IgD-negative memory B cell (primary cell): ENCODE data around the gene TMCC1. TPM values are rescaled to one million over a fixed set of nuclear protein-coding genes. Genes with fewer than 3 reads are reported as not detected.
"Not testable (repeated sequence)": the region's sequence is repeated elsewhere in the genome, so short reads cannot be mapped to it uniquely, and the experiment has no call there.

ENCODE experiments used
- H3K27ac Mint-ChIP-seq, 3 donors: one replicate each; pipeline ENCODE4 v1.8.0; 2020 to 2022; ENCODE audit warnings: mild to moderate bottlenecking in 3 of 3, mixed read lengths in 3 of 3, moderate library complexity in 1 of 3
- H3K27me3 Mint-ChIP-seq: one replicate; pipeline ENCODE4 v1.8.0; 2021; ENCODE audit warnings: mixed read lengths
- H3K36me3 Mint-ChIP-seq: one replicate; pipeline ENCODE4 v1.8.0; 2020; ENCODE audit warnings: mild to moderate bottlenecking, mixed read lengths
- H3K4me1 Mint-ChIP-seq, 3 donors: one replicate each; pipeline ENCODE4 v1.8.0; 2020 to 2022; ENCODE audit warnings: mixed read lengths in 3 of 3, mild to moderate bottlenecking in 1 of 3
- H3K4me3 Mint-ChIP-seq, 4 donors: one replicate each; pipeline ENCODE4 v1.8.0; 2020 to 2022; ENCODE audit warnings: mild to moderate bottlenecking in 4 of 4, mixed read lengths in 4 of 4, moderate library complexity in 3 of 4
- H3K9me3 Mint-ChIP-seq, 3 donors: one replicate each; pipeline ENCODE4 v1.8.0; 2020 to 2021; ENCODE audit warnings: mixed read lengths in 3 of 3, mild to moderate bottlenecking in 1 of 3
- polyA plus RNA-seq: library from polyadenylated mRNA; unstranded; fragments of 300-500 nt; fragmentation: Illumina TruSeq; gene quantifications from one replicate; pipeline ENCODE4 v1.2.3, GENCODE V29; 2021

The TMCC1 gene
- polyA plus RNA-seq, 1 donor from 2014 or later, result 8.2 TPM

DNA sequence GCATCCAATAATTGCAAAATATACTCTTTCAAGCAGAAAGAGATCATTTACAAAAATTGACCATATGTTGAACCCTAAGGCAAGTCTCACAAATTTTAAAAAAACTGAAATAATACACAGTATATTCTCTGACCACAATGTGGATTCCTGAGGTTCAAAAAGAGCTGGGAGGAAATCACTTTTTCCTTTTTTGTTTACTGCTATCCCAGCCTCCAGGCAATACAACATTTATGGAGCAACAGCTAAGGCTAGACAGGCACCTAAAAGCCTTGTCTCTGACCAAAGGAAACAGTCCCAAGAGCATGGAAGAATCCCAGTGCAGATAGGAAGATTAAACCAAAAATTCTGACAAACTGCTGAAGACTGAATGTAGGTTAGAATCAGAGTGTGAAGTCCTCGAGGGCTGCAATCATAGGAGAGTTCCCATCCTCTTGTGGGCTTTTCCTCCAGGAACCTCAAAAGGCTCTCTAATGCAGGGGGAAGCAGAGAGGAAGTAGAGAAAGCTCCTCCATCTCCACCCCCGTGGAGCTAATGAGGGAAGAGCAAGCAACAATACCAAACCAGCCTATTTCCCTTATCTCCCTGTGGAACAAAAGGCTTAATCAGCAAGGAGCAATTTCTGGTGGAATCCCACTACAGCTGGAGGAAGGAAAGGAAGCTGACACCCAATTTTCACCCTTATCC lies 57.0 kb downstream of the TMCC1 start:
- H3K4me3 Mint-ChIP-seq, result no peak overlapping the region
- peaks cover 3% of the 10 kb centered on the region for H3K36me3 Mint-ChIP-seq

DNA sequence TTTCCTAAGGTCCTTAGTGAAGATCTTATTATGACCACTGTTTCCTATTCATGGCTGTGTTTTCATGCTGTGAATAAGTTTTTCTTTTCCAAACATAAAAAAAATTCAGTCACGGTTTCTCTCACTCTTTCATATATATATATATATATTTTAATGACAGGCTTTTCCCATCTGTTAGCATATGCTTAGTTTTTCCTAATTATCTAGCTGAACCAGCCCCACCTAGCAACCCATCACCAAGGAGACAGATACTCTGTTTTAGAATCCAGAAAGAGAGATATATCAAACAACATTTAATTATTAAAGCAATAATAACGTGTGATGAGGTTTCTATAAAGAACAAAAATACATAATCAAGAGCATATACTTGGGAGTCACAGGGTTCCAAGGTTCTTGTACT lies 58.3 kb downstream of the TMCC1 start:
- H3K27me3 Mint-ChIP-seq, result no peaks in the 10 kb centered on the region
- H3K4me1 Mint-ChIP-seq, result peaks cover 1 to 14% (median 4%) of the 10 kb centered on the region in 3 donors
- no peaks in the 10 kb centered on the region for H3K36me3 Mint-ChIP-seq
- no peaks in the 10 kb centered on the region for H3K9me3 Mint-ChIP-seq
- H3K27ac Mint-ChIP-seq, result peak overlapping the region in 1 of 3 donors; percentile 1
- no peak overlapping the region for H3K4me3 Mint-ChIP-seq

More for the DNA sequence above, 57.0 kb downstream of the TMCC1 start:
- no peaks in the 10 kb centered on the region for H3K27me3 Mint-ChIP-seq
- peak overlapping the region in 1 of 3 donors; percentile 41 for H3K27ac Mint-ChIP-seq
- peaks cover 1 to 14% (median 4%) of the 10 kb centered on the region in 3 donors for H3K4me1 Mint-ChIP-seq
- H3K9me3 Mint-ChIP-seq, result no peaks in the 10 kb centered on the region

DNA sequence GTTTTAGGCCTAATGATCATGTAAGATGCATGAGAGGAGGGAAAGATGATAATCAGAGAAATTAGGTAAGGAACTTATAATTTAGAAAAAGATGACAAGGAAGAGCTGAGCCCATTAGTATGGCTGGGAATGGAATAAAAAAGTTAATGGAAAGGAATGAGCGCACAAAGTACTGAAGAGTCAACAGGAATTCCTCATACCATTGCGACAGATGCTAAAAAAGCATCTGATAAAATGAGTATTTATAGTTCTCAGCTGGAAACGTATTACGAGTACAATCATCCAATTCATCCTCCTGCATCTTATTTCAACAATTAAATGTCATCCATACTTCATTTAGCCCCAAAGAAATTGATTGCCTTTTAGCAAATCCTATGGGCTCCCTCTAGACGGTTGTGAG lies 58.9 kb downstream of the TMCC1 start:
- no peaks in the 10 kb centered on the region for H3K36me3 Mint-ChIP-seq
- H3K27me3 Mint-ChIP-seq, result no peaks in the 10 kb centered on the region
- no peaks in the 10 kb centered on the region for H3K9me3 Mint-ChIP-seq
- peaks cover 1 to 14% (median 4%) of the 10 kb centered on the region in 3 donors for H3K4me1 Mint-ChIP-seq
- H3K27ac Mint-ChIP-seq, result peak overlapping the region in 1 of 3 donors; percentile 1
- H3K4me3 Mint-ChIP-seq, result no peak overlapping the region

GRCh38 chr3:129831942-129832341 lies 61.6 kb downstream of the TMCC1 start:
- H3K4me3 Mint-ChIP-seq, H3K9me3 Mint-ChIP-seq, H3K27ac Mint-ChIP-seq, H3K36me3 Mint-ChIP-seq, H3K27me3 Mint-ChIP-seq: not testable (repeated sequence)
- H3K4me1 Mint-ChIP-seq, result peaks cover 9 to 29% (median 21%) of the 10 kb centered on the region in 3 donors

DNA sequence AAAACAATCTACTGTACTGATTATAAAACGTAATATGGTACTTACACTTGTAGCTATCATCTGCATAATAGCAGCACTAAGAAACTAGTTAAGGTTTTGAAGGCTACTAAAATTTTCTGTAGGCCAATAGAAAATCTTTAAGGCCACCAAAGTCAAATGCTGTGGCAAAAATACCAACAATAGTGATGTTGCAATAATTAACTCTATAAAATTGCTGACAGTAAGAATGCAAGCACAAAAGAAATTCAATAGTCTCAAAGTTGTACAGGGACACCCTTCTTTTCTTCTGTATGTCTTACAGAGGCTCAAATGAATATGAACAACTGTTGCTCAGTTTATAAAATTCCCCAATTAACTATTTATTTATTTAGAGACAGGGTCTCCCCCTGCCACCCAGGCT lies 62.0 kb downstream of the TMCC1 start:
- H3K4me1 Mint-ChIP-seq, result peaks cover 9 to 29% (median 22%) of the 10 kb centered on the region in 3 donors
- H3K4me3 Mint-ChIP-seq, result no peak overlapping the region
- H3K36me3 Mint-ChIP-seq, result no peaks in the 10 kb centered on the region
- no peaks in the 10 kb centered on the region for H3K27me3 Mint-ChIP-seq
- H3K9me3 Mint-ChIP-seq, result no peaks in the 10 kb centered on the region
- H3K27ac Mint-ChIP-seq, result no peak overlapping the region

- H3K27ac Mint-ChIP-seq, result peak overlapping the region in 2 of 3 donors; percentile 10 to 33
- H3K9me3 Mint-ChIP-seq, result no peaks in the 10 kb centered on the region
- H3K4me3 Mint-ChIP-seq, result no peak overlapping the region
- no peaks in the 10 kb centered on the region for H3K36me3 Mint-ChIP-seq
- H3K4me1 Mint-ChIP-seq, result peaks cover 15 to 29% (median 26%) of the 10 kb centered on the region in 3 donors
- H3K27me3 Mint-ChIP-seq, result no peaks in the 10 kb centered on the region
These were observed 63.9 kb downstream of the TMCC1 start for GRCh38 chr3:129829640-129830039.

GRCh38 chr3:129827765-129828164 lies 65.7 kb downstream of the TMCC1 start:
- no peaks in the 10 kb centered on the region for H3K36me3 Mint-ChIP-seq

DNA sequence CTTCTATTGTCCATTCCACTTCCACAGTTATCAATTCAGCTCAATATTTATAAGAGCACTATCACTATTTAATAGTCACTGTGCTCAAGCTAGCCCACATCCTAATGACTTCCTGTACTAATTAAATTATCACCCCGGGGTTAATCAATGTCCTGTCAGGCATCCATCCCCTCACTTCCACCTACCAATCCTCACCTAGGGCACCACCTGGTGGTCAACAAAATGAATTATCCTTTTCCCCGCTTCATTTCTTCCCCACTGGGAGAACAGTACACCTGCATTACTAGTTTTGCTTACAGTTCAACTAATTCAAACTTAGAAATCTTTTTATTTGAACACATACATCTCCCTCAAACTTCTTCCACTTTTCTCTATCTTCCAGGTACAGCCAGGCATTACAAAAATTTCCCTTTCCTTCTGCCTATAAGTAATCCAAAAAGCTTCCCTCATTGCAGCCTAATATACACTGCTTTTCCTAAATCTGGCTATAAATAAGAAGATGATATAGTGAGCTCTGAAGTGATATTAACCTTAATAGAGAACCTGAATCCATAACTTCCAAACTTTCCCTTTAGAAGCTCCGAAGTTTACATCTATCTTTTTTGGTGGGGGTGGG lies 68.5 kb downstream of the TMCC1 start:
- Mint-ChIP-seq H3K27ac (peak overlapping the region in 2 of 3 donors; percentile 40 to 69), H3K4me3 (peak overlapping the region in 2 of 4 donors; percentile 43 to 74), H3K27me3 (no peaks in the 10 kb centered on the region), H3K9me3 (no peaks in the 10 kb centered on the region), H3K4me1 (peaks cover 31 to 48% (median 40%) of the 10 kb centered on the region in 3 donors), H3K36me3 (no peaks in the 10 kb centered on the region)

More at GRCh38 chr3:129827765-129828164, 65.7 kb downstream of the TMCC1 start:
- Mint-ChIP-seq H3K27me3 (no peaks in the 10 kb centered on the region), H3K27ac (peak overlapping the region; percentile 40 to 88 (median 72)), H3K4me3 (peak overlapping the region in 2 of 4 donors; percentile 30 to 86), H3K4me1 (peaks cover 27 to 39% (median 35%) of the 10 kb centered on the region in 3 donors), H3K9me3 (no peaks in the 10 kb centered on the region)

DNA sequence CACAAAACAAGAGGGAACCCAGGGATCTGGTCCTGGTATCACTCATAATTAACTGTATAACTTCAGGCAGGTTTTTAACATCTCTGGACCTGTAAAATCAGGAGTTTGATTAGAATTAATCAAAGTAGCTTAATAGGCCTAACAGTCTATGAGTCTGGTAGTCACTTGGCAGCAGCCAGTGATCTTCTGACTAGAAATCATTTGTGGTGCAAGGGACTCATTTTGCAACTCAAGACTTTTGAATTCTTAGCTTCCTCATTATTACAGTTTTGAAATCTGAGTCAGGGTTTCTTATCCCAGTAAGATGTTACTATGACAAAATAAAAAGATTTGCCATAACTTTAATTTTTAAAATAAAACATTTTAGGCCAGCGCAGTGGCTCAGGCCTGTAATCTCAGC lies 70.8 kb downstream of the TMCC1 start:
- Mint-ChIP-seq H3K4me3 (no peak overlapping the region), H3K36me3 (no peaks in the 10 kb centered on the region), H3K27ac (no peak overlapping the region), H3K9me3 (no peaks in the 10 kb centered on the region), H3K27me3 (no peaks in the 10 kb centered on the region), H3K4me1 (peaks cover 27 to 33% (median 28%) of the 10 kb centered on the region in 3 donors)

GRCh38 chr3:129822241-129822640 lies 71.3 kb downstream of the TMCC1 start:
- Mint-ChIP-seq H3K4me3 (no peak overlapping the region), H3K27ac (no peak overlapping the region), H3K36me3 (no peaks in the 10 kb centered on the region), H3K27me3 (no peaks in the 10 kb centered on the region), H3K4me1 (peaks cover 23 to 29% (median 23%) of the 10 kb centered on the region in 3 donors), H3K9me3 (no peaks in the 10 kb centered on the region)

GRCh38 chr3:129820587-129820986 lies 72.9 kb downstream of the TMCC1 start:
- Mint-ChIP-seq H3K4me1 (peaks cover 21 to 32% (median 23%) of the 10 kb centered on the region in 3 donors), H3K36me3 (peaks cover 3% of the 10 kb centered on the region), H3K4me3 (no peak overlapping the region), H3K27ac (no peak overlapping the region), H3K27me3 (no peaks in the 10 kb centered on the region), H3K9me3 (no peaks in the 10 kb centered on the region)

DNA sequence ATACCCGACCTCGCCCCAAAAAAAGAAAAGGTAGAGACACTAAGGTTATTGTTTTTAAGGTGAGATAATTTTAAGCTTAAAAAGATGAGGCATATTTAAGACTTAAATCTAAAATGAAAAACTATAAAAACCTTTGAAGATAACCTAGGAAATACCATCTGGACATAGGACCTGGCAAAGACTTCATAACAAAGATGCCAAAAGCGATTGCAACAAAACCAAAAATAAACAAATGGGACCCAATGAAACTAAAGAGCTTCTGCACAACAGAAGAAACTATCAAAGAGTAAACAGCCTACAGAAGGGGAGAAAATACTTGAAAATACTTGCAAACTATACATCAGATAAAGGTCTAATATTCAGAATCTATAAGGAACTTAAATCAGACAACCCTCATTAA lies 80.9 kb downstream of the TMCC1 start:
- H3K36me3 Mint-ChIP-seq, result peaks cover 17% of the 10 kb centered on the region
- H3K9me3 Mint-ChIP-seq, result peaks cover 0 to 3% (median 3%) of the 10 kb centered on the region in 3 donors
- H3K27me3 Mint-ChIP-seq, result no peaks in the 10 kb centered on the region
- peak overlapping the region in 1 of 4 donors; percentile 67 for H3K4me3 Mint-ChIP-seq
- no peak overlapping the region for H3K27ac Mint-ChIP-seq
- peaks cover 15 to 20% (median 19%) of the 10 kb centered on the region in 3 donors for H3K4me1 Mint-ChIP-seq

DNA sequence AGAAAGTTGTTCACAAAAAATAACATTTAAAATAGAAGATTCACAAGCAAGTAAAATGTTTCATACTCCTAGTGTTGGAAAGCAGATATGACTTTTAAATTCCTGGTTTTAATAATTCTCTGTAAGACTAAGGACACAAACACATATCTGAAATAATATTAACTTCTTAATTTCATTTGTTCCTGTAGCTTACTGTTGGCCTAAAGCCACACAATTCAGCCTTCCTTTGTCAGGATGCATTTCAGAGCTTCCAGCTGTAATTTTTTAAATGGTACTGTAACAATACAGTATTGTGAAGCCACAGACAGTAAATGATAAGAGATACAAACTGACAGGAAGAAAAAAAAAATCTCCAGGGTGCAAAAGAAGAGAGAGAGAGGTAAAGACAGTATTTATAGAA lies 84.2 kb downstream of the TMCC1 start:
- H3K27ac Mint-ChIP-seq, result no peak overlapping the region
- H3K9me3 Mint-ChIP-seq, result peaks cover 0 to 3% (median 3%) of the 10 kb centered on the region in 3 donors
- no peak overlapping the region for H3K4me3 Mint-ChIP-seq
- no peaks in the 10 kb centered on the region for H3K27me3 Mint-ChIP-seq
- H3K4me1 Mint-ChIP-seq, result peaks cover 10 to 16% (median 11%) of the 10 kb centered on the region in 3 donors
- H3K36me3 Mint-ChIP-seq, result peaks cover 8% of the 10 kb centered on the region

GRCh38 chr3:129796146-129796545 lies 97.4 kb downstream of the TMCC1 start:
- Mint-ChIP-seq H3K4me3 (no peak overlapping the region), H3K9me3 (no peaks in the 10 kb centered on the region), H3K27ac (peak overlapping the region in 1 of 3 donors; percentile 39), H3K4me1 (peaks cover 0 to 11% (median 10%) of the 10 kb centered on the region in 3 donors), H3K36me3 (peaks cover 4% of the 10 kb centered on the region), H3K27me3 (no peaks in the 10 kb centered on the region)

DNA sequence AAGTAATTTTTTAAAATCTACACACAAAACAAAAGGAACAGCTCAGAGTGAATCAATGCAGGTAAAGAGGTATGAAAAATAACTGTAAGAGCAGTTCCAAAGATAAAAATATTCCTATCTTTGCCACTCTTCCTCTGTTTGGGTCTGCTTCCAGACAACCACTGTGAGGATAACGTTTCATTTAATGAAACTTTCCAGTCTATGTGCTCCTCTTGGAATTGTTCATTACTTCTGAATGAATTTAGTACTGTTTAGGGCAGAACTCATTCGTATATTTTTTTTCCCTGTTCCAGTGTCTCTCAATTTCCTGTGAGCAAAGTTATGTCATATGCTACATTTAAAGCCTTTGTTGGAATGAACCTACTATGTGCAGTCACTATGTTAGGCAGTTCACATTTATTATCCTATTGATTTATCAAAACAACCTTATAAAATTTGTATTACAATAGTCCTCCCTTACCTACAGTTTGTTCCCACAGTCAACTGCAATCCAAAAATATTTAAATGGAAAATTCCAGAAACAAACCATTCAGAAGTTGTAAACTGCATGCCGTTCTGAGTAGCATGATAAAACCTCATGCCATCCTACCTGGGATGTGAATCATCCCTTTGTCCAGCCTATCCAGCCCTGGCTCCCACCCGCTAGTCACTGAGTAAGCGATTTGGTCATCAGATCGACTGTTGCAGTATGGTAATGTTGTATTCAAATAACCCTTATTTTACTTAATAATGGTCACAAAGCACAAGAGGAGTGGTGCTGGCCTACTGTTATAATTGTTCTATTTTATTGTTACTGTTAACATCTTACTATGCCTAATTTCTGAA lies 98.1 kb downstream of the TMCC1 start:
- Mint-ChIP-seq H3K36me3 (peaks cover 4% of the 10 kb centered on the region), H3K27ac (no peak overlapping the region), H3K27me3 (no peaks in the 10 kb centered on the region), H3K4me1 (peaks cover 0 to 13% (median 11%) of the 10 kb centered on the region in 3 donors), H3K4me3 (peak overlapping the region in 2 of 4 donors; percentile 2 to 5), H3K9me3 (no peaks in the 10 kb centered on the region)
